ENCODE data around the gene APLP2. TPM values are rescaled to one million over a fixed set of nuclear protein-coding genes. Genes with fewer than 3 reads are reported as not detected.

Gene APLP2
- total RNA-seq, 1 experiment from 2014 or later = 210 TPM

DNA sequence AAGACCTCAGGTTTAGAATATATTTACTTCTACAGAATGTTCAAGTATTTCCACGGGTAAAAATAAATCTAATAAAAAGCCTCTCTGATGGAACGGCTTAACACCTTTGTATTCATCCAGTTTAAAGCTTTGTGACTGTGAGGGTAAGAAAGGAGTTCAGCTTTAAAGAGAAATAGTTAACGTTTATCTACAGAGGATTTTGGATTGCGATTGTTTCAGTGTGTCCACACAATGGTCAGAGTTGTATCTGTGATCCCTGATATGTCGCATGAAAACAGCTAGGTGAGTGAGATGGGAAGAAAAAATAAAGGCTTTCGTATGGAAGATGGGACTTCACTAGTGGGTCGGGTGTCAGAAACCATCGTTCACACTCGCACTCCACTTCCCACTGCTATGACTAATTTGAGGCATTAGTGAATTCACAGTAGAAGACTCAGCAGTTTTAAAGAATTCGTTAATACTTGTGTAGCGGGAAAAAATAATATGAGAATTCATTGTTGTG lies 1.6 kb downstream of the APLP2 start:
- no peaks in the 10 kb centered on the region for H3K9me3 ChIP-seq (ENCODE audit: control insufficient read depth in 1 of 2, insufficient read depth in 1 of 2, low read depth in 1 of 2, low read length in 2 of 2)
- H3K36me3 ChIP-seq (ENCODE audit: control insufficient read depth in 1 of 2, insufficient read depth in 2 of 2, low read length in 2 of 2) = no peaks in the 10 kb centered on the region
- DNase-seq (ENCODE audit: low read depth, low spot score) = no peak
- H4K20me1 ChIP-seq (ENCODE audit: insufficient read depth) = no peaks in the 10 kb centered on the region
- H3K4me3 ChIP-seq (replicated peaks in 1 of 2; ENCODE audit: low read depth in 1 of 2, low read length in 2 of 2) = peak overlapping the region; percentile 71 to 79
- no peak overlapping the region for H3K27ac ChIP-seq (ENCODE audit: low read depth, low read length)
- no peaks in the 10 kb centered on the region for H3K27me3 ChIP-seq (ENCODE audit: insufficient read depth, low read length)
- intact Hi-C loops (cut with micrococcal nuclease) = no loop called here
- H3K9ac ChIP-seq (ENCODE audit: low read length) = peak overlapping the region; percentile 78
- TF ChIP-seq, protein P1, sequence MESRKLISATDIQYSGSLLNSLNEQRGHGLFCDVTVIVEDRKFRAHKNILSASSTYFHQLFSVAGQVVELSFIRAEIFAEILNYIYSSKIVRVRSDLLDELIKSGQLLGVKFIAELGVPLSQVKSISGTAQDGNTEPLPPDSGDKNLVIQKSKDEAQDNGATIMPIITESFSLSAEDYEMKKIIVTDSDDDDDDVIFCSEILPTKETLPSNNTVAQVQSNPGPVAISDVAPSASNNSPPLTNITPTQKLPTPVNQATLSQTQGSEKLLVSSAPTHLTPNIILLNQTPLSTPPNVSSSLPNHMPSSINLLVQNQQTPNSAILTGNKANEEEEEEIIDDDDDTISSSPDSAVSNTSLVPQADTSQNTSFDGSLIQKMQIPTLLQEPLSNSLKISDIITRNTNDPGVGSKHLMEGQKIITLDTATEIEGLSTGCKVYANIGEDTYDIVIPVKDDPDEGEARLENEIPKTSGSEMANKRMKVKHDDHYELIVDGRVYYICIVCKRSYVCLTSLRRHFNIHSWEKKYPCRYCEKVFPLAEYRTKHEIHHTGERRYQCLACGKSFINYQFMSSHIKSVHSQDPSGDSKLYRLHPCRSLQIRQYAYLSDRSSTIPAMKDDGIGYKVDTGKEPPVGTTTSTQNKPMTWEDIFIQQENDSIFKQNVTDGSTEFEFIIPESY (IDR thresholded peaks at IDR 0.05; ENCODE audit: extremely low read depth, insufficient replicate concordance, low read length) = no peak
- TF ChIP-seq FOSL1 (IDR thresholded peaks at IDR 0.05; ENCODE audit: low read depth) = no peak
- TF ChIP-seq, protein P2, sequence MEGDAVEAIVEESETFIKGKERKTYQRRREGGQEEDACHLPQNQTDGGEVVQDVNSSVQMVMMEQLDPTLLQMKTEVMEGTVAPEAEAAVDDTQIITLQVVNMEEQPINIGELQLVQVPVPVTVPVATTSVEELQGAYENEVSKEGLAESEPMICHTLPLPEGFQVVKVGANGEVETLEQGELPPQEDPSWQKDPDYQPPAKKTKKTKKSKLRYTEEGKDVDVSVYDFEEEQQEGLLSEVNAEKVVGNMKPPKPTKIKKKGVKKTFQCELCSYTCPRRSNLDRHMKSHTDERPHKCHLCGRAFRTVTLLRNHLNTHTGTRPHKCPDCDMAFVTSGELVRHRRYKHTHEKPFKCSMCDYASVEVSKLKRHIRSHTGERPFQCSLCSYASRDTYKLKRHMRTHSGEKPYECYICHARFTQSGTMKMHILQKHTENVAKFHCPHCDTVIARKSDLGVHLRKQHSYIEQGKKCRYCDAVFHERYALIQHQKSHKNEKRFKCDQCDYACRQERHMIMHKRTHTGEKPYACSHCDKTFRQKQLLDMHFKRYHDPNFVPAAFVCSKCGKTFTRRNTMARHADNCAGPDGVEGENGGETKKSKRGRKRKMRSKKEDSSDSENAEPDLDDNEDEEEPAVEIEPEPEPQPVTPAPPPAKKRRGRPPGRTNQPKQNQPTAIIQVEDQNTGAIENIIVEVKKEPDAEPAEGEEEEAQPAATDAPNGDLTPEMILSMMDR (IDR thresholded peaks at IDR 0.05 in 2 of 3, conservative IDR thresholded peaks at IDR 0.05 in 1 of 3; ENCODE audit: borderline replicate concordance in 1 of 3, insufficient read depth in 1 of 3, low read depth in 2 of 3, low read length in 2 of 3) = no peak
- no peaks in the 10 kb centered on the region for H3K9me2 ChIP-seq (ENCODE audit: insufficient read depth)
- H3K4me1 ChIP-seq (ENCODE audit: control insufficient read depth in 1 of 2, insufficient read depth in 2 of 2, low read length in 2 of 2) = peaks cover 13 to 27% of the 10 kb centered on the region in 2 experiments; a peak in 3 of 4 replicates
- H2AFZ ChIP-seq (ENCODE audit: low read depth, low read length, poor library complexity, severe bottlenecking) = no peak overlapping the region
- RAD21 ChIA-PET (ENCODE audit: low non-redundant PET in 1 of 2, low total read pairs in 2 of 2, uncharacterized antibody in 2 of 2, unreplicated experiment in 2 of 2) = no interaction called here
- POLR2A ChIA-PET = interaction anchor here (2.1 kb wide), 1 partner anchor 10 kb away, joined by 6 read pairs; no protein-coding TSS in a partner anchor
- BruUV-seq (replicated peaks) = TSS peak; percentile 62
- CTCF ChIA-PET = no interaction called here
- peak overlapping the region; percentile 72 for H3K4me2 ChIP-seq (ENCODE audit: low read length)
- ATAC-seq = no peak
- peaks cover 57% of the 10 kb centered on the region for H3K79me2 ChIP-seq (ENCODE audit: insufficient read depth, low read length)

DNA sequence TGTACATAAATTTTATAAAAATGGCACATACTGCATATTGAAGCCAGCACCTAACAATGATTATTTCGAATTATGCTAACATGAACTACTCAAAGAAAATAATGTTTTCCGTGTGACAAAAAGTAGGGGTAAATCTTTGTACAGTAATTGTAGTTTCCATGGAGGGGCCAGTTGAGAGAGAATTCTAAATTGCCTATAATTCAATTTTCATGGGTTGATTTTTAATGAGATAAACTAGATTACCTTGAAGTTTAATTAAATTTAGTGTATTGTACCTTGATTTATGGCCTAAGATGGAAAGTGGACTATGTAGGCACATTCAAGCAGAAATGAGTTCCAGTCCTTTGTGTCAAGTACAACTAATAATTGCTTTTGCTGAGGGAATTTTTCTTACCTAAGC lies 5.0 kb downstream of the APLP2 start:
- H3K4me3 ChIP-seq (replicated peaks in 1 of 2; ENCODE audit: low read depth in 1 of 2, low read length in 2 of 2) = no peak overlapping the region
- no TSS peak for BruUV-seq (replicated peaks)
- no peaks in the 10 kb centered on the region for H3K36me3 ChIP-seq (ENCODE audit: control insufficient read depth in 1 of 2, insufficient read depth in 2 of 2, low read length in 2 of 2)
- intact Hi-C loops (cut with micrococcal nuclease) = no loop called here
- peaks cover 5 to 14% of the 10 kb centered on the region in 2 experiments; a peak in 3 of 4 replicates for H3K4me1 ChIP-seq (ENCODE audit: control insufficient read depth in 1 of 2, insufficient read depth in 2 of 2, low read length in 2 of 2)
- ChIA-PET POLR2A (no interaction called here), CTCF (interaction anchor here (0.6 kb wide), 1 partner anchor 8 kb away, joined by 3 read pairs; no protein-coding TSS in a partner anchor), RAD21 (ENCODE audit: low non-redundant PET in 1 of 2, low total read pairs in 2 of 2, uncharacterized antibody in 2 of 2, unreplicated experiment in 2 of 2) (no interaction called here)
- H2AFZ ChIP-seq (ENCODE audit: low read depth, low read length, poor library complexity, severe bottlenecking) = no peak overlapping the region
- no peaks in the 10 kb centered on the region for H4K20me1 ChIP-seq (ENCODE audit: insufficient read depth)
- H3K27ac ChIP-seq (ENCODE audit: low read depth, low read length) = no peak overlapping the region
- no peak overlapping the region for H3K4me2 ChIP-seq (ENCODE audit: low read length)
- ATAC-seq (no peak), DNase-seq (ENCODE audit: low read depth, low spot score) (no peak)
- no peak overlapping the region for H3K9ac ChIP-seq (ENCODE audit: low read length)
- H3K27me3 ChIP-seq (ENCODE audit: insufficient read depth, low read length) = no peaks in the 10 kb centered on the region
- TF ChIP-seq ZNF274 (IDR thresholded peaks at IDR 0.05; ENCODE audit: low read depth, low read length) (no peak), ZFX (IDR thresholded peaks at IDR 0.05) (no peak), JUND (IDR thresholded peaks at IDR 0.05) (no peak), TCF7L2 (IDR thresholded peaks at IDR 0.05; ENCODE audit: borderline replicate concordance, extremely low read depth, insufficient read depth, insufficient read length) (no peak), YY1 (IDR thresholded peaks at IDR 0.05; ENCODE audit: extremely low read depth, insufficient replicate concordance, low read depth, low read length) (no peak)
- TF ChIP-seq, protein P2 (IDR thresholded peaks at IDR 0.05 in 2 of 3, conservative IDR thresholded peaks at IDR 0.05 in 1 of 3; ENCODE audit: borderline replicate concordance in 1 of 3, insufficient read depth in 1 of 3, low read depth in 2 of 3, low read length in 2 of 3) = no peak
- TF ChIP-seq, protein P3, sequence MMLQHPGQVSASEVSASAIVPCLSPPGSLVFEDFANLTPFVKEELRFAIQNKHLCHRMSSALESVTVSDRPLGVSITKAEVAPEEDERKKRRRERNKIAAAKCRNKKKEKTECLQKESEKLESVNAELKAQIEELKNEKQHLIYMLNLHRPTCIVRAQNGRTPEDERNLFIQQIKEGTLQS (IDR thresholded peaks at IDR 0.05) = no peak
- H3K9me2 ChIP-seq (ENCODE audit: insufficient read depth) = no peaks in the 10 kb centered on the region
- H3K79me2 ChIP-seq (ENCODE audit: insufficient read depth, low read length) = peaks cover 92% of the 10 kb centered on the region
- no peaks in the 10 kb centered on the region for H3K9me3 ChIP-seq (ENCODE audit: control insufficient read depth in 1 of 2, insufficient read depth in 1 of 2, low read depth in 1 of 2, low read length in 2 of 2)
